IMR-90 (cell line): ENCODE measurements around the gene CSGALNACT2. TPM values are rescaled to one million over a fixed set of nuclear protein-coding genes. Genes with fewer than 3 reads are reported as not detected.

Experiments used
- ATAC-seq: fragments of 200-7000 bp; cut with Tn5 transposase; 2 replicates; pipeline ENCODE4 v1.9.1; 2020; ENCODE audit warnings: low read depth, mild to moderate bottlenecking, moderate library complexity
- BruUV-seq: library from RNA; stranded (reverse); fragments of 400-500 nt; replicated peaks from 2 replicates; lab custom pipeline; 2021; lab: Mats Ljungman, UMichigan
- CTCF ChIA-PET: fragments of 300-600 bp; formaldehyde crosslinking; extraction: SDS; loops from one replicate; lab custom pipeline; 2021; ENCODE audit warnings: antibody characterized with exemption; lab: Yijun Ruan, JAX
- POLR2A ChIA-PET: fragments of 300-600 bp; sonication (Branson Sonifier 250); formaldehyde crosslinking; loops from one replicate; lab custom pipeline; 2022; ENCODE audit warnings: antibody characterized with exemption; ENCODE audit not compliant: unreplicated experiment; lab: Charles Lee
- DNase-seq: peaks from one replicate; pipeline ENCODE4 v3.0.0; 2013
- H2AFZ ChIP-seq: replicated peaks from 2 replicates; pipeline ENCODE3; 2013; ENCODE audit warnings: low read length, mild to moderate bottlenecking; ENCODE audit not compliant: poor library complexity
- H2AK5ac ChIP-seq: 2 replicates; pipeline ENCODE4 v1.6.1; 2013; ENCODE audit warnings: low read depth, low read length, inconsistent platforms
- H2AK9ac ChIP-seq: replicated peaks from 2 replicates; pipeline ENCODE3; 2013; ENCODE audit warnings: mild to moderate bottlenecking, low read depth, low read length, moderate library complexity; ENCODE audit not compliant: poor library complexity
- H2BK120ac ChIP-seq: 2 replicates; pipeline ENCODE4 v1.6.1; 2013; ENCODE audit warnings: low read depth, low read length, inconsistent platforms
- H2BK15ac ChIP-seq: 3 replicates; pipeline ENCODE4 v1.6.1; 2013; ENCODE audit warnings: low read depth, low read length, inconsistent platforms
- H2BK20ac ChIP-seq: 2 replicates; pipeline ENCODE4 v1.6.1; 2013; ENCODE audit warnings: low read depth, mild to moderate bottlenecking, inconsistent platforms, low read length, moderate library complexity
- H2BK5ac ChIP-seq: 2 replicates; pipeline ENCODE4 v1.6.1; 2013; ENCODE audit warnings: mild to moderate bottlenecking, low read depth, low read length, inconsistent platforms; ENCODE audit not compliant: poor library complexity, severe bottlenecking
- H3K14ac ChIP-seq: replicated peaks from 2 replicates; pipeline ENCODE4 v1.6.1; 2013; ENCODE audit warnings: low read depth, low read length, inconsistent platforms
- H3K18ac ChIP-seq: 2 replicates; pipeline ENCODE4 v1.6.1; 2013; ENCODE audit warnings: low read depth, low read length, control low read depth
- H3K23ac ChIP-seq: 2 replicates; pipeline ENCODE4 v1.6.1; 2013; ENCODE audit warnings: low read depth, low read length, inconsistent platforms
- H3K27ac ChIP-seq: 2 replicates; pipeline ENCODE4 v1.5.1; 2013; ENCODE audit warnings: mild to moderate bottlenecking, control low read depth, low read length; ENCODE audit not compliant: insufficient read depth
- H3K27me3 ChIP-seq: 2 replicates; pipeline ENCODE4 v1.6.1; 2013; ENCODE audit warnings: low read length; ENCODE audit not compliant: control insufficient read depth, insufficient read depth
- H3K36me3 ChIP-seq: 2 replicates; pipeline ENCODE4 v1.6.1; 2013; ENCODE audit warnings: low read length, mixed read lengths; ENCODE audit not compliant: control insufficient read depth, insufficient read depth
- H3K4ac ChIP-seq: 2 replicates; pipeline ENCODE4 v1.6.1; 2013; ENCODE audit warnings: low read depth, low read length, inconsistent platforms
- H3K4me1 ChIP-seq: 2 replicates; pipeline ENCODE4 v1.6.1; 2013; ENCODE audit warnings: low read length, mixed read lengths; ENCODE audit not compliant: control insufficient read depth, insufficient read depth
- H3K4me2 ChIP-seq: 2 replicates; pipeline ENCODE4 v1.6.1; 2013; ENCODE audit warnings: low read depth, mild to moderate bottlenecking, control low read depth, low read length, moderate library complexity
- H3K4me3 ChIP-seq: 2 replicates; pipeline ENCODE4 v1.5.1; 2013; ENCODE audit warnings: low read depth, mild to moderate bottlenecking, control low read depth, low read length, moderate library complexity; ENCODE audit not compliant: insufficient read depth
- H3K56ac ChIP-seq: 2 replicates; pipeline ENCODE4 v1.6.1; 2013; ENCODE audit warnings: low read length, inconsistent platforms; ENCODE audit not compliant: insufficient read depth; ENCODE audit errors: extremely low read depth
- H3K79me1 ChIP-seq, 2 experiments: 2 replicates each; pipeline ENCODE4 v1.6.1; 2013; ENCODE audit warnings: low read length in 2 of 2, inconsistent platforms in 1 of 2, low read depth in 1 of 2
- H3K9ac ChIP-seq: 2 replicates; pipeline ENCODE4 v1.6.1; 2013; ENCODE audit warnings: low read depth, low read length, control low read depth
- H3K9me1 ChIP-seq: 2 replicates; pipeline ENCODE4 v1.6.1; 2013; ENCODE audit warnings: low read length, inconsistent platforms; ENCODE audit not compliant: insufficient read depth
- H3K9me3 ChIP-seq: 2 replicates; pipeline ENCODE4 v1.6.1; 2013; ENCODE audit warnings: low read length; ENCODE audit not compliant: control insufficient read depth, insufficient read depth
- H4K20me1 ChIP-seq: 2 replicates; pipeline ENCODE4 v1.6.1; 2013; ENCODE audit warnings: low read length, inconsistent platforms; ENCODE audit not compliant: insufficient read depth
- H4K5ac ChIP-seq: 2 replicates; pipeline ENCODE4 v1.6.1; 2013; ENCODE audit warnings: mild to moderate bottlenecking, low read depth, low read length, control low read depth
- H4K8ac ChIP-seq, 2 experiments: 2 replicates each; pipeline ENCODE4 v1.6.1; 2013; ENCODE audit warnings: low read depth in 2 of 2, low read length in 2 of 2, control low read depth in 1 of 2, inconsistent platforms in 1 of 2
- H4K91ac ChIP-seq: 2 replicates; pipeline ENCODE4 v1.6.1; 2013; ENCODE audit warnings: low read depth, low read length, inconsistent platforms; ENCODE audit not compliant: insufficient read depth
- BHLHE40 ChIP-seq: fragments of 150-350 bp; IDR thresholded peaks from 2 replicates; pipeline ENCODE4 v1.6.1; 2016; ENCODE audit warnings: mild to moderate bottlenecking, low read depth, low read length
- CEBPB ChIP-seq: IDR thresholded peaks from 2 replicates; pipeline ENCODE4 v1.6.1; 2012; ENCODE audit warnings: low read depth, low read length, improper control_type of control experiment
- CHD1 ChIP-seq: IDR thresholded peaks from 2 replicates; pipeline ENCODE4 v1.6.1; 2012; ENCODE audit warnings: low read depth, low read length, improper control_type of control experiment
- ELK1 ChIP-seq: fragments of 150-350 bp; IDR thresholded peaks from 2 replicates; pipeline ENCODE4 v1.6.1; 2016; ENCODE audit warnings: low read depth, mild to moderate bottlenecking, low read length, moderate library complexity, borderline replicate concordance
- FOS ChIP-seq: fragments of 150-350 bp; IDR thresholded peaks from 2 replicates; pipeline ENCODE4 v1.6.1; 2016; ENCODE audit warnings: low read depth, low read length
- MAFK ChIP-seq: IDR thresholded peaks from 2 replicates; pipeline ENCODE4 v1.6.1; 2012; ENCODE audit warnings: low read depth, low read length, improper control_type of control experiment
- MAZ ChIP-seq: IDR thresholded peaks from 2 replicates; pipeline ENCODE4 v1.6.1; 2012; ENCODE audit warnings: low read depth, mild to moderate bottlenecking, low read length, improper control_type of control experiment, moderate library complexity, borderline replicate concordance
- MXI1 ChIP-seq: IDR thresholded peaks from 2 replicates; pipeline ENCODE4 v1.6.1; 2012; ENCODE audit warnings: low read depth, mild to moderate bottlenecking, low read length, moderate library complexity, borderline replicate concordance
- NFE2L2 ChIP-seq: fragments of 150-350 bp; IDR thresholded peaks from 2 replicates; pipeline ENCODE4 v1.6.1; 2016; ENCODE audit warnings: low read depth, mild to moderate bottlenecking, low read length
- POLR2A ChIP-seq: IDR thresholded peaks from 2 replicates; pipeline ENCODE4 v1.6.1; 2012; ENCODE audit warnings: mild to moderate bottlenecking, low read depth, low read length
- RAD21 ChIP-seq: IDR thresholded peaks from 2 replicates; pipeline ENCODE4 v1.6.1; 2012; ENCODE audit warnings: low read length, improper control_type of control experiment
- RCOR1 ChIP-seq: IDR thresholded peaks from 2 replicates; pipeline ENCODE4 v1.6.1; 2012; ENCODE audit warnings: mild to moderate bottlenecking, low read length, improper control_type of control experiment; ENCODE audit not compliant: insufficient replicate concordance
- RFX5 ChIP-seq: IDR thresholded peaks from 2 replicates; pipeline ENCODE4 v1.8.0; 2012; ENCODE audit warnings: low read depth, mild to moderate bottlenecking, low read length, moderate library complexity
- USF2 ChIP-seq: fragments of 150-350 bp; IDR thresholded peaks from 2 replicates; pipeline ENCODE4 v1.6.1; 2017; ENCODE audit warnings: mild to moderate bottlenecking, antibody characterized with exemption, low read length, low read depth
- WGBS, 2 experiments: methylation state at CpG; one replicate each; pipeline versions ENCODE4 v1.1.5 to v1.1.7; 2013; ENCODE audit warnings: missing lambda C conversion rate in 2 of 2; ENCODE audit not compliant: insufficient read length in 1 of 2; ENCODE audit errors: extremely low coverage in 2 of 2; 5-methylcytosine and 5-hydroxymethylcytosine counted together
- dilution Hi-C: fragments of 300-500 bp; cut with HindIII; formaldehyde crosslinking; loops from one replicate; pipeline ENCODE4 v1.14.3; 2018; ENCODE audit warnings: low sequenced_read_pairs; ENCODE audit not compliant: unreplicated experiment
- in situ Hi-C: fragments of 300-500 bp; cut with MboI; formaldehyde crosslinking; loops from 3 replicates; pipeline ENCODE4 v1.14.3; 2019; ENCODE audit warnings: low sequenced_read_pairs, inconsistent platforms, mixed read lengths
- intact Hi-C: fragments of 100-400 bp; cut with micrococcal nuclease; formaldehyde crosslinking; loops from 2 replicates; pipeline ENCODE4 v1.10.0; 2022
- polyA plus RNA-seq, 3 experiments: library from polyadenylated mRNA; depleted of rRNA; stranded (reverse); fragments of >200 nt; gene quantifications; 2 replicates each; pipeline ENCODE4 v1.2.3, GENCODE V29; 2012; ENCODE audit warnings: low replicate concordance in 1 of 3
- total RNA-seq: library from RNA; depleted of rRNA; stranded (reverse); fragments of >200 nt; gene quantifications from 2 replicates; pipeline ENCODE4 v1.2.3, GENCODE V29; 2012

CSGALNACT2 gene
- total and polyA plus RNA-seq, 2 of the 4 experiments (the other 2 are of a cell fraction) = 6.5 to 13.1 TPM

- no peak for DNase-seq
- no peak overlapping the region for H2AK5ac ChIP-seq
- no peak overlapping the region for H3K27ac ChIP-seq
- no peak overlapping the region for H4K8ac ChIP-seq
- H2BK5ac ChIP-seq = no peak overlapping the region
- no peaks in the 10 kb centered on the region for H3K36me3 ChIP-seq
- WGBS, 2 experiments = no CpG with 5 or more reads among the region's 5 CpGs
- H4K91ac ChIP-seq = no peak overlapping the region
- H2BK15ac ChIP-seq = no peak overlapping the region
- H3K9ac ChIP-seq = no peak overlapping the region
- H3K79me1 ChIP-seq = peaks cover under 1 to 17% of the 10 kb centered on the region in 2 experiments; a peak in 3 of 4 replicates
- no peak overlapping the region for H4K5ac ChIP-seq
- no peak overlapping the region for H3K18ac ChIP-seq
- H4K20me1 ChIP-seq = peaks cover 3% of the 10 kb centered on the region; the same call in 1 of the 2 replicates
- H3K4me3 ChIP-seq = no peak overlapping the region
- dilution Hi-C loops (no loop called here), intact Hi-C loops (no loop called here), in situ Hi-C loops (loop anchor here (25.0 kb wide), 1 partner anchor 1853 kb away; the partner anchor contains the start of gene DEPP1)
- H3K56ac ChIP-seq = no peak overlapping the region
- ChIA-PET POLR2A (no interaction called here), CTCF (interaction anchor here (0.6 to 1.3 kb wide), 3 partner anchors 12 to 70 kb away, joined by 3 to 4 read pairs (median 3); no protein-coding TSS in a partner anchor)
- no peak overlapping the region for H3K4me2 ChIP-seq
- H3K9me1 ChIP-seq = peaks cover 6% of the 10 kb centered on the region; the same call in 1 of the 2 replicates
- no peak overlapping the region for H2BK20ac ChIP-seq
- ATAC-seq = no peak
- H2AK9ac ChIP-seq = no peak overlapping the region
- H3K27me3 ChIP-seq = peaks cover 2% of the 10 kb centered on the region; the same call in 1 of the 2 replicates
- no TSS peak for BruUV-seq
- no peak overlapping the region for H3K23ac ChIP-seq
- no peaks in the 10 kb centered on the region for H3K9me3 ChIP-seq
- H3K4ac ChIP-seq = no peak overlapping the region
- TF ChIP-seq FOS (no peak), ELK1 (no peak), CHD1 (no peak), RCOR1 (no peak), BHLHE40 (no peak), RFX5 (no peak), RAD21 (no peak), USF2 (no peak), POLR2A (no peak), NFE2L2 (no peak), MXI1 (no peak), MAFK (no peak), MAZ (no peak), CEBPB (no peak)
- peaks cover 7% of the 10 kb centered on the region for H3K4me1 ChIP-seq
- H3K14ac ChIP-seq = no peak overlapping the region
- H2BK120ac ChIP-seq = no peak overlapping the region
- no peak overlapping the region for H2AFZ ChIP-seq
These were observed 3.9 kb upstream of the CSGALNACT2 start for GRCh38 chr10:43134126-43134905.
